WTC11 (cell line): Measurements from ENCODE around the gene IYD. TPM values are rescaled to one million over a fixed set of nuclear protein-coding genes. Genes with fewer than 3 reads are reported as not detected.

ENCODE experiments used
- ATAC-seq: fragments of 200-7000 bp; cut with Tn5 transposase; 2 replicates; pipeline ENCODE4 v1.10.0; 2021; ENCODE audit warnings: mild to moderate bottlenecking, moderate library complexity
- CTCF ChIA-PET: fragments of 300-600 bp; sonication (Branson Sonifier 250); formaldehyde crosslinking; loops from one replicate; lab custom pipeline; 2021; ENCODE audit warnings: antibody characterized with exemption; lab: Charles Lee
- POLR2A ChIA-PET: fragments of 350-600 bp; sonication (Branson Sonifier 250); formaldehyde crosslinking; loops from one replicate; lab custom pipeline; 2021; ENCODE audit warnings: antibody characterized with exemption; lab: Charles Lee
- DNase-seq: peaks from one replicate; pipeline ENCODE4 v3.0.0; 2021; ENCODE audit warnings: low spot score
- H3K27ac Mint-ChIP-seq: 2 replicates; pipeline ENCODE4 v1.8.0; 2021; ENCODE audit warnings: mixed read lengths
- H3K27me3 Mint-ChIP-seq: 2 replicates; pipeline ENCODE4 v1.8.0; 2021; ENCODE audit warnings: low read depth, mild to moderate bottlenecking, moderate library complexity, mixed read lengths
- H3K36me3 Mint-ChIP-seq: 2 replicates; pipeline ENCODE4 v1.8.0; 2021; ENCODE audit warnings: mixed read lengths
- H3K4me1 Mint-ChIP-seq: 2 replicates; pipeline ENCODE4 v1.8.0; 2022; ENCODE audit warnings: mixed read lengths
- H3K4me3 Mint-ChIP-seq: 2 replicates; pipeline ENCODE4 v1.8.0; 2021; ENCODE audit warnings: mild to moderate bottlenecking, moderate library complexity, mixed read lengths
- H3K9me3 Mint-ChIP-seq: 2 replicates; pipeline ENCODE4 v1.8.0; 2021; ENCODE audit warnings: mixed read lengths
- AFF4 ChIP-seq: sonication (generic); formaldehyde crosslinking; IDR thresholded peaks from 2 replicates; pipeline ENCODE4 v1.8.1; 2023; ENCODE audit warnings: mild to moderate bottlenecking, missing genetic modification reagents, borderline replicate concordance
- ATF2 ChIP-seq: sonication (generic); formaldehyde crosslinking; IDR thresholded peaks from 2 replicates; pipeline ENCODE4 v1.8.1; 2022; ENCODE audit warnings: low read depth, missing genetic modification reagents, borderline replicate concordance
- ATF6 ChIP-seq: sonication (generic); formaldehyde crosslinking; IDR thresholded peaks from 2 replicates; pipeline ENCODE4 v1.8.1; 2023; ENCODE audit warnings: mild to moderate bottlenecking, missing genetic modification reagents
- CREB1 ChIP-seq: sonication (generic); formaldehyde crosslinking; IDR thresholded peaks from 2 replicates; pipeline ENCODE4 v1.8.0; 2023; ENCODE audit warnings: mild to moderate bottlenecking, missing genetic modification reagents
- CREM ChIP-seq: sonication (generic); formaldehyde crosslinking; IDR thresholded peaks from 2 replicates; pipeline ENCODE4 v1.8.1; 2022; ENCODE audit warnings: mild to moderate bottlenecking, missing genetic modification reagents, moderate library complexity
- CTCF ChIP-seq: fragments of 200-600 bp; IDR thresholded peaks from 2 replicates; pipeline ENCODE4 v1.8.0; 2022; ENCODE audit warnings: antibody characterized with exemption
- IRF2 ChIP-seq: sonication (generic); formaldehyde crosslinking; IDR thresholded peaks from 2 replicates; pipeline ENCODE4 v1.8.0; 2022; ENCODE audit warnings: low read depth, missing genetic modification reagents, borderline replicate concordance
- MLX ChIP-seq: sonication (generic); formaldehyde crosslinking; IDR thresholded peaks from 2 replicates; pipeline ENCODE4 v1.8.1; 2023; ENCODE audit warnings: mild to moderate bottlenecking, missing genetic modification reagents, moderate library complexity
- NFE2L1 ChIP-seq: sonication (generic); formaldehyde crosslinking; IDR thresholded peaks from 2 replicates; pipeline ENCODE4 v1.8.1; 2023; ENCODE audit warnings: missing genetic modification reagents
- NR2C2 ChIP-seq: sonication (generic); formaldehyde crosslinking; IDR thresholded peaks from 2 replicates; pipeline ENCODE4 v1.8.0; 2022; ENCODE audit warnings: mild to moderate bottlenecking, missing genetic modification reagents
- TP53 ChIP-seq: sonication (generic); formaldehyde crosslinking; IDR thresholded peaks from 2 replicates; pipeline ENCODE4 v1.8.1; 2023; ENCODE audit warnings: mild to moderate bottlenecking, missing genetic modification reagents
- ZNF219 ChIP-seq: sonication (generic); formaldehyde crosslinking; IDR thresholded peaks from 2 replicates; pipeline ENCODE4 v1.8.0; 2023; ENCODE audit warnings: missing genetic modification reagents, mild to moderate bottlenecking, borderline replicate concordance
- ZNF232 ChIP-seq: sonication (generic); formaldehyde crosslinking; IDR thresholded peaks from 2 replicates; pipeline ENCODE4 v1.8.0; 2022; ENCODE audit warnings: mild to moderate bottlenecking, missing genetic modification reagents
- ZNF396 ChIP-seq: fragments of 250-450 bp; sonication (Bioruptor Pico); IDR thresholded peaks from 2 replicates; pipeline ENCODE4 v1.8.0; 2021; ENCODE audit warnings: mild to moderate bottlenecking, moderate library complexity, borderline replicate concordance
- ZNF416 ChIP-seq: fragments of 250-450 bp; sonication (Bioruptor Pico); IDR thresholded peaks from 2 replicates; pipeline ENCODE4 v1.9.0; 2021; ENCODE audit warnings: mild to moderate bottlenecking, inconsistent platforms
- ZNF512 ChIP-seq: sonication (generic); formaldehyde crosslinking; IDR thresholded peaks from 2 replicates; pipeline ENCODE4 v1.8.1; 2022; ENCODE audit warnings: missing genetic modification reagents, borderline replicate concordance
- total RNA-seq: library from RNA; stranded (reverse); gene quantifications from 3 replicates; pipeline ENCODE4 v1.2.3, GENCODE V29; 2021

The IYD gene
- total RNA-seq, 1 experiment from 2014 or later = not detected

- Mint-ChIP-seq H3K9me3 (peaks cover 7% of the 10 kb centered on the region), H3K4me1 (0 out of 2 replicates have a peak, but pooled peaks cover 1% of the 10 kb centered on the region), H3K27ac (no peak overlapping the region), H3K36me3 (no peaks in the 10 kb centered on the region), H3K27me3 (no peaks in the 10 kb centered on the region; the same call in 1 of the 2 replicates), H3K4me3 (no peak overlapping the region)
- TF ChIP-seq ZNF512 (CRISPR knock-in tag) = no peak
- TF ChIP-seq TP53 (CRISPR knock-in tag) = no peak
- TF ChIP-seq ZNF232 (CRISPR knock-in tag) = no peak
- no peak for TF ChIP-seq CREM
- TF ChIP-seq IRF2 = no peak
- no peak for TF ChIP-seq ATF2
- TF ChIP-seq NFE2L1 = no peak
- no peak for TF ChIP-seq NR2C2 (CRISPR knock-in tag)
- no peak for TF ChIP-seq AFF4
- no peak for TF ChIP-seq MLX (CRISPR knock-in tag)
- TF ChIP-seq ZNF416 (CRISPR knock-in tag) = no peak
- no peak for TF ChIP-seq CREB1 (CRISPR knock-in tag)
- no peak for TF ChIP-seq ATF6
- no peak for TF ChIP-seq ZNF219 (CRISPR knock-in tag)
- DNase-seq (no peak), ATAC-seq (no peak)
- ChIA-PET POLR2A (no interaction called here), CTCF (no interaction called here)
These were observed 35.2 kb upstream of the IYD start for GRCh38 chr6:150333585-150333941.

- Mint-ChIP-seq H3K27ac (no peak overlapping the region), H3K4me3 (no peak overlapping the region), H3K4me1 (0 out of 2 replicates have a peak, but pooled peaks cover 3% of the 10 kb centered on the region), H3K9me3 (peaks cover 7% of the 10 kb centered on the region), H3K27me3 (no peaks in the 10 kb centered on the region; the same call in 1 of the 2 replicates), H3K36me3 (no peaks in the 10 kb centered on the region)
- TF ChIP-seq ZNF396 (CRISPR knock-in tag) = no peak
- TF ChIP-seq CREB1 (CRISPR knock-in tag) = no peak
- peak; percentile 61 for TF ChIP-seq CTCF
- CTCF ChIA-PET = interaction anchor here (0.6 to 1.6 kb wide), 7 partner anchors 55 to 266 kb away, joined by 3 to 28 read pairs (median 3); partner anchors contain the start of gene ULBP3
- no peak for ATAC-seq
- DNase-seq = peak; percentile 47
- POLR2A ChIA-PET = no interaction called here
These were observed 33.7 kb upstream of the IYD start for GRCh38 chr6:150334790-150335783.
